Large intestine (tissue), 1 donor: ENCODE results near the gene POLR3E. TPM values are rescaled to one million over a fixed set of nuclear protein-coding genes. Genes with fewer than 3 reads are reported as not detected.

Experiments
- polyA plus RNA-seq: library from polyadenylated mRNA; unstranded; fragments of 120-200 nt; gene quantifications from one replicate; pipeline ENCODE4 v1.2.1, GENCODE V29; 2013

Gene POLR3E
- polyA plus RNA-seq, 1 donor, result 54.8 TPM

Other genes with a start within 250 kb of the POLR3E start
- 0.15 TPM for gene VWA3A, start 204.9 kb upstream of the POLR3E start, polyA plus RNA-seq
- gene SDR42E2, start 134.9 kb upstream of the POLR3E start, polyA plus RNA-seq, result 0.06 TPM
- gene EEF2K, start 91.1 kb upstream of the POLR3E start, polyA plus RNA-seq, result 18.7 TPM
- 41.1 TPM for gene CDR2, start 77.2 kb downstream of the POLR3E start, polyA plus RNA-seq
- 199 TPM for gene NPIPB5, start 213.5 kb downstream of the POLR3E start, polyA plus RNA-seq